ENCODE measurements around the gene LHX8. TPM values are rescaled to one million over a fixed set of nuclear protein-coding genes. Genes with fewer than 3 reads are reported as not detected.
A peak's percentile ranks its signal among the peaks of the same experiment; 100 is the strongest.

LHX8 gene
- total and polyA plus RNA-seq, 2 donors (not counting 3 experiments of a cell fraction or from before 2014, with no cell fraction given) = not detected

DNA sequence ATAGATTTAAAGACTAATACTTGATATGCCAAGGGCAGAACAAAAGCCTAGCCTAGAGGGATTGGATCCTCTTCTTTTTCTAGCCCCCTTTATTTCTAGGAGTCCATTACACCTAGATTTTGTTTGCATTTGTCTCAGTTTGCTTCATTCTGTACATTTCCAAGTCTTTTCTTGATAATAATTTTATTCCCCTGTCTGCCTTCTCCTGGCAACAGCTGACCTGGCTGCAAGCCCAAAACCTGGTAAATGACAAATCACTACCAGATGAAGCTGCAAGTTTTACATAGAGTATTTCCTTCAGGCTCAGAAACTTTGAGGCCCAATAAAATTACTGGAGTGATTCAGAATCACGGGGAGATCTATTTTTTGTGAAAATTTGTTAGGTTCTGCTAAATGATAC lies 36.5 kb upstream of the LHX8 start:
- DNase-seq (ENCODE audit: low read depth, low spot score) (peak; percentile 19), FAIRE-seq (no peak)
- H3K4me1 ChIP-seq (ENCODE audit: control insufficient read depth, extremely low read depth, insufficient read depth, low read length) = no peaks in the 10 kb centered on the region
- CTCF ChIA-PET = interaction anchor here (1.5 to 2.0 kb wide), 2 partner anchors 13 to 22 kb away, joined by 3 to 4 read pairs; no protein-coding TSS in a partner anchor
- no peaks in the 10 kb centered on the region for H3K9me3 ChIP-seq (replicated peaks; ENCODE audit: control insufficient read depth, insufficient read depth, low read length)
- intact Hi-C loops (cut with micrococcal nuclease) = no loop called here
- H3K4me2 ChIP-seq (ENCODE audit: insufficient read depth, low read length) = no peak overlapping the region
- no peaks in the 10 kb centered on the region for H3K36me3 ChIP-seq (ENCODE audit: control insufficient read depth in 2 of 2, extremely low read depth in 1 of 2, insufficient read depth in 2 of 2, low read length in 2 of 2)
- no peak for TF ChIP-seq GATA2 (IDR thresholded peaks at IDR 0.05; ENCODE audit: insufficient read depth, insufficient read length, low read depth, low read length)
- TF ChIP-seq, protein P1, sequence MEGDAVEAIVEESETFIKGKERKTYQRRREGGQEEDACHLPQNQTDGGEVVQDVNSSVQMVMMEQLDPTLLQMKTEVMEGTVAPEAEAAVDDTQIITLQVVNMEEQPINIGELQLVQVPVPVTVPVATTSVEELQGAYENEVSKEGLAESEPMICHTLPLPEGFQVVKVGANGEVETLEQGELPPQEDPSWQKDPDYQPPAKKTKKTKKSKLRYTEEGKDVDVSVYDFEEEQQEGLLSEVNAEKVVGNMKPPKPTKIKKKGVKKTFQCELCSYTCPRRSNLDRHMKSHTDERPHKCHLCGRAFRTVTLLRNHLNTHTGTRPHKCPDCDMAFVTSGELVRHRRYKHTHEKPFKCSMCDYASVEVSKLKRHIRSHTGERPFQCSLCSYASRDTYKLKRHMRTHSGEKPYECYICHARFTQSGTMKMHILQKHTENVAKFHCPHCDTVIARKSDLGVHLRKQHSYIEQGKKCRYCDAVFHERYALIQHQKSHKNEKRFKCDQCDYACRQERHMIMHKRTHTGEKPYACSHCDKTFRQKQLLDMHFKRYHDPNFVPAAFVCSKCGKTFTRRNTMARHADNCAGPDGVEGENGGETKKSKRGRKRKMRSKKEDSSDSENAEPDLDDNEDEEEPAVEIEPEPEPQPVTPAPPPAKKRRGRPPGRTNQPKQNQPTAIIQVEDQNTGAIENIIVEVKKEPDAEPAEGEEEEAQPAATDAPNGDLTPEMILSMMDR (IDR thresholded peaks at IDR 0.05; ENCODE audit: extremely low read depth in 1 of 2, insufficient read depth in 1 of 2, low read depth in 1 of 2, low read length in 2 of 2) = no peak
- no peak for TF ChIP-seq FOS (IDR thresholded peaks at IDR 0.05; ENCODE audit: borderline replicate concordance, insufficient read depth, low read length)
- TF ChIP-seq JUN (IDR thresholded peaks at IDR 0.05; ENCODE audit: borderline replicate concordance, insufficient read depth, insufficient read length, low read depth) = no peak
- no peak overlapping the region for H2AFZ ChIP-seq (ENCODE audit: low read depth, low read length)
- H3K9ac ChIP-seq (replicated peaks; ENCODE audit: extremely low read depth, insufficient read depth, low read length) = no peak overlapping the region
- no peaks in the 10 kb centered on the region for H3K79me2 ChIP-seq (ENCODE audit: control insufficient read depth, insufficient read depth, low read length)
- POLR2A ChIA-PET = no interaction called here
- no peak overlapping the region for H3K4me3 ChIP-seq (replicated peaks in 1 of 3; ENCODE audit: insufficient read depth in 1 of 3, low read depth in 1 of 3, low read length in 3 of 3)
- BruUV-seq (replicated peaks) = no TSS peak
- H3K27me3 ChIP-seq (ENCODE audit: control insufficient read depth in 2 of 2, insufficient read depth in 2 of 2, low read length in 2 of 2) = peaks cover 0 to 2% of the 10 kb centered on the region in 2 experiments
- no peak overlapping the region for H3K27ac ChIP-seq (ENCODE audit: insufficient read depth, low read depth, low read length)
- no peaks in the 10 kb centered on the region for H4K20me1 ChIP-seq (replicated peaks; ENCODE audit: control insufficient read depth, extremely low read depth, insufficient read depth, low read length)
- dilution Hi-C loops (cut with MboI; ENCODE audit: extremely low pct_ligation_motif_present, low sequenced_read_pairs) = no loop called here
- no peaks in the 10 kb centered on the region for H3K9me1 ChIP-seq (replicated peaks; ENCODE audit: control insufficient read depth, extremely low read depth, insufficient read depth, low read length)

DNA sequence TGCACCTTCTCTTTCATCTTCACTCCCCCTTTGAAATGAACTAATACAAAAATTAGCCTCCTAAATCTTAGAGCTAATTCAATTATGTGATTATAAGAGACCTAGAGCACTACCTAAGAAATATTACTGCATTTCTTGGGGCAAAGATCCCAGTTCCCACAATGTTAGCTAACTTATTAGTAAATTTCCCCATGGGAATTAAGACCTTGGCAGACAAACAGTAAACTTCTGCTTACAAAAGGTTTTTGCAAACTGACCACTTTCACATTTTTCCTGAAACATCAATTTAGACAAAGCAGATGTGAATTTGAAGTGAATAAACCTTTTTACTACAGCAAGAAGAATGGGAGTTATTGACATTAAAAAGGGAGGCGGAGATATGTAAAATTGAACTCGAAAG lies 34.6 kb upstream of the LHX8 start:
- Histone ChIP-seq H4K20me1 (replicated peaks; ENCODE audit: control insufficient read depth, extremely low read depth, insufficient read depth, low read length) (no peaks in the 10 kb centered on the region), H3K27ac (ENCODE audit: insufficient read depth, low read depth, low read length) (no peak overlapping the region), H3K4me3 (replicated peaks in 1 of 3; ENCODE audit: insufficient read depth in 1 of 3, low read depth in 1 of 3, low read length in 3 of 3) (no peak overlapping the region), H3K27me3 (ENCODE audit: control insufficient read depth in 2 of 2, insufficient read depth in 2 of 2, low read length in 2 of 2) (peaks cover 0 to 2% of the 10 kb centered on the region in 2 experiments), H3K9me1 (replicated peaks; ENCODE audit: control insufficient read depth, extremely low read depth, insufficient read depth, low read length) (no peaks in the 10 kb centered on the region), H3K9me3 (replicated peaks; ENCODE audit: control insufficient read depth, insufficient read depth, low read length) (no peaks in the 10 kb centered on the region), H3K36me3 (ENCODE audit: control insufficient read depth in 2 of 2, extremely low read depth in 1 of 2, insufficient read depth in 2 of 2, low read length in 2 of 2) (no peaks in the 10 kb centered on the region), H3K79me2 (ENCODE audit: control insufficient read depth, insufficient read depth, low read length) (no peaks in the 10 kb centered on the region), H3K4me2 (ENCODE audit: insufficient read depth, low read length) (no peak overlapping the region), H2AFZ (ENCODE audit: low read depth, low read length) (no peak overlapping the region), H3K4me1 (ENCODE audit: control insufficient read depth, extremely low read depth, insufficient read depth, low read length) (no peaks in the 10 kb centered on the region), H3K9ac (replicated peaks; ENCODE audit: extremely low read depth, insufficient read depth, low read length) (no peak overlapping the region)
- ChIA-PET POLR2A (no interaction called here), CTCF (interaction anchor here (2.0 kb wide), 1 partner anchor 15 kb away, joined by 4 read pairs; no protein-coding TSS in a partner anchor)
- FAIRE-seq (peak; percentile 42), DNase-seq (ENCODE audit: low read depth, low spot score) (no peak)
- TF ChIP-seq MYC (IDR thresholded peaks at IDR 0.05; ENCODE audit: low read depth, low read length) (no peak), JUN (IDR thresholded peaks at IDR 0.05; ENCODE audit: borderline replicate concordance, insufficient read depth, insufficient read length, low read depth) (no peak), POLR2A (IDR thresholded peaks at IDR 0.05; ENCODE audit: low read depth, low read length) (no peak), GATA2 (IDR thresholded peaks at IDR 0.05; ENCODE audit: insufficient read depth, insufficient read length, low read depth, low read length) (no peak), FOS (IDR thresholded peaks at IDR 0.05; ENCODE audit: borderline replicate concordance, insufficient read depth, low read length) (no peak), POLR2AphosphoS5 (IDR thresholded peaks at IDR 0.05; ENCODE audit: insufficient read depth, low read depth, low read length) (no peak), EZH2 (IDR thresholded peaks at IDR 0.05; ENCODE audit: borderline replicate concordance, low read depth, low read length, severe bottlenecking) (no peak)
- TF ChIP-seq, protein P1 (IDR thresholded peaks at IDR 0.05; ENCODE audit: extremely low read depth in 1 of 2, insufficient read depth in 1 of 2, low read depth in 1 of 2, low read length in 2 of 2) = no peak
- TF ChIP-seq, protein P2, sequence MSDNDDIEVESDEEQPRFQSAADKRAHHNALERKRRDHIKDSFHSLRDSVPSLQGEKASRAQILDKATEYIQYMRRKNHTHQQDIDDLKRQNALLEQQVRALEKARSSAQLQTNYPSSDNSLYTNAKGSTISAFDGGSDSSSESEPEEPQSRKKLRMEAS (IDR thresholded peaks at IDR 0.05; ENCODE audit: insufficient read depth, insufficient read length) = no peak
- dilution Hi-C loops (cut with MboI; ENCODE audit: extremely low pct_ligation_motif_present, low sequenced_read_pairs) (no loop called here), intact Hi-C loops (cut with micrococcal nuclease) (no loop called here)
- BruUV-seq (replicated peaks) = no TSS peak
